Pancreas (tissue), 10 donors: ENCODE data around the gene CNTN3. TPM values are rescaled to one million over a fixed set of nuclear protein-coding genes. Genes with fewer than 3 reads are reported as not detected.

Experiments
- ATAC-seq, 4 donors: fragments of 200-7000 bp; cut with Tn5 transposase; one replicate each; pipeline versions ENCODE4 v1.8.0 to v1.9.1; 2020; ENCODE audit warnings: mild to moderate bottlenecking in 4 of 4, moderate library complexity in 4 of 4
- DNase-seq, 6 donors: peaks; one replicate each; pipeline ENCODE4 v3.0.0-alpha.2; 2020
- FAIRE-seq: peaks from 2 replicates; lab custom pipeline; 2012; peaks lifted over from hg19 to GRCh38; lab: Jason Lieb, UNC
- H3K27ac ChIP-seq, 4 donors: fragments of 200-600 bp; sonication (generic); 1 replicate in 3 of 4; 2 replicates in 1 of 4; pipeline versions ENCODE4 v1.5.0 to v1.8.0; 2020
- H3K27me3 ChIP-seq, 4 donors: fragments of 200-600 bp; one replicate each; pipeline ENCODE4 v1.8.0; 2021
- H3K36me3 ChIP-seq, 3 donors: fragments of 200-600 bp; sonication (generic) in 1 of 3; one replicate each; pipeline versions ENCODE4 v1.5.0 to v1.8.0; 2020 to 2021
- H3K4me1 ChIP-seq, 3 donors: fragments of 200-600 bp; one replicate each; pipeline ENCODE4 v1.8.0; 2021
- H3K4me3 ChIP-seq, 4 donors: fragments of 200-600 bp; sonication (generic) in 2 of 4; one replicate each; pipeline versions ENCODE4 v1.5.0 to v1.8.0; 2020 to 2021
- H3K9me3 ChIP-seq, 4 donors: fragments of 200-600 bp; one replicate each; pipeline ENCODE4 v1.8.0; 2021
- CTCF ChIP-seq, 4 donors: fragments of 200-600 bp; sonication (generic) in 3 of 4; IDR thresholded peaks; one replicate each; pipeline versions ENCODE4 v1.5.0 to v1.8.0; 2021; ENCODE audit warnings: antibody characterized with exemption in 4 of 4
- WGBS, 2 donors: extraction: QIAGEN DNeasy Blood & Tissue Kit; methylation state at CpG; one replicate each; pipeline ENCODE4 v1.1.7; 2013; 5-methylcytosine and 5-hydroxymethylcytosine counted together
- intact Hi-C, 3 donors: fragments of 100-400 bp; cut with DNase I; formaldehyde crosslinking; loops; one replicate each; pipeline versions ENCODE4 v1.11.1 to v1.14.2; 2022
- polyA plus RNA-seq, 2 donors: library from polyadenylated mRNA; stranded (reverse); fragments of 200-250 nt; gene quantifications; one replicate each; pipeline ENCODE4 v1.2.3, GENCODE V29; 2013
- total RNA-seq, 6 donors: library from RNA; stranded (reverse); fragmentation: NEBNext Ultra II Directional in 4 of 6; extraction: Animal tissue kit (Norgen Biotek cat#: 25700) in 4 of 6; gene quantifications; one replicate each; pipeline versions ENCODE4 v1.2.1 to v1.2.4, GENCODE V29; 2021 to 2023
- donor health status: healthy with polysubstance abuse.
- donor health status: DM: no; HTN: no; CAD: no; lungs with moderate emphysema.
- donor health status: DM: no; HTN: no; CAD: no.
- donor health status: control.
- donor health status: control.
- donor health status: Bipolar disorder and iron deficiency.
- donor health status: DM: yes; HTN: yes; CAD: no.
- donor health status: DM: no; HTN: no; CAD: no.
- donor health status: DM: no; HTN: no; CAD: no.
- donor health status: DM: yes; HTN: yes; CAD: no.

The CNTN3 gene
- total and polyA plus RNA-seq, 8 donors, result 1.3 to 3.5 (median 2.4) TPM

GRCh38 chr3:74639681-74640080 is 25.2 kb upstream of the CNTN3 start:
- no peak for ATAC-seq
- DNase-seq, result no peak
- TF ChIP-seq CTCF (IDR thresholded peaks at IDR 0.05), result no peak
- no peaks in the 10 kb centered on the region for H3K36me3 ChIP-seq
- H3K4me1 ChIP-seq, result peaks cover 0 to 13% (median 5%) of the 10 kb centered on the region in 3 donors
- peak; percentile 20 for FAIRE-seq
- no peak overlapping the region for H3K27ac ChIP-seq
- no peaks in the 10 kb centered on the region for H3K27me3 ChIP-seq
- no peaks in the 10 kb centered on the region for H3K9me3 ChIP-seq
- H3K4me3 ChIP-seq, result no peak overlapping the region
- intact Hi-C loops, result no loop called here
- WGBS, 2 donors, result 80 to 94% methylated on average over 3 of the region's 3 CpGs

GRCh38 chr3:74636981-74637380 is 22.5 kb upstream of the CNTN3 start:
- TF ChIP-seq CTCF (IDR thresholded peaks at IDR 0.05), result no peak
- Histone ChIP-seq H3K9me3 (no peaks in the 10 kb centered on the region), H3K36me3 (no peaks in the 10 kb centered on the region), H3K4me1 (no peaks in the 10 kb centered on the region), H3K4me3 (no peak overlapping the region), H3K27ac (no peak overlapping the region), H3K27me3 (no peaks in the 10 kb centered on the region)
- intact Hi-C loops, result no loop called here
- DNase-seq (no peak), ATAC-seq (no peak), FAIRE-seq (no peak)

DNA sequence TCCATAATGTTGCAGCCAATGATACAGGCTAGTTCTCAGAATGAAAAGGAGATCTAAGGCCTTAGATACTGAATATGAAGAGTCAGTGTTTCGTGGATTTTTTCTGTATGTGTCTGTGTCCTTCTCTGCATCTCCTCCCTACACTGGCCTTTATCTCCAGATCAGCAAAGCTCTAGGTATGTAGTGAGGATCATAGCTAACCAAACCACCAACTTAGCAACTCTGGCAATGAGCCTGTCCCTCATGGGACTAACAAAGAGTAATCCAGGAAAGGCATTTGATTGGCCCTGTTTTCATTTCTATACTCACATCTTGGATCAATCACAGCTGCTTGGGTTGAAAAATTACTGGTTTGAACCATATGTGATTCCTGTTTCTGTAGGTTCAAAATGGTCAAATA is 18.6 kb upstream of the CNTN3 start:
- FAIRE-seq (no peak), ATAC-seq (no peak), DNase-seq (no peak)
- H3K36me3 ChIP-seq, result no peaks in the 10 kb centered on the region
- H3K27me3 ChIP-seq, result no peaks in the 10 kb centered on the region
- H3K27ac ChIP-seq, result no peak overlapping the region
- H3K9me3 ChIP-seq, result no peaks in the 10 kb centered on the region
- no peak for TF ChIP-seq CTCF (IDR thresholded peaks at IDR 0.05)
- intact Hi-C loops, result no loop called here
- H3K4me3 ChIP-seq, result no peak overlapping the region
- 87 to 97% methylated on average over 1 of the region's 1 CpG for WGBS, 2 donors
- H3K4me1 ChIP-seq, result no peaks in the 10 kb centered on the region

- 62% methylated on average over 3 of the region's 3 CpGs for WGBS, 2 donors
- FAIRE-seq (no peak), DNase-seq (no peak), ATAC-seq (no peak)
- intact Hi-C loops, result no loop called here
- Histone ChIP-seq H3K4me3 (no peak overlapping the region), H3K27ac (no peak overlapping the region), H3K4me1 (no peaks in the 10 kb centered on the region), H3K27me3 (no peaks in the 10 kb centered on the region), H3K36me3 (no peaks in the 10 kb centered on the region), H3K9me3 (no peaks in the 10 kb centered on the region)
- TF ChIP-seq CTCF (IDR thresholded peaks at IDR 0.05), result no peak
Observed at GRCh38 chr3:74631351-74632140, 17.1 kb upstream of the CNTN3 start.

GRCh38 chr3:74630602-74631001 is 16.1 kb upstream of the CNTN3 start:
- FAIRE-seq (peak; percentile 43), DNase-seq (no peak), ATAC-seq (peak in 1 of 4 donors; percentile 46)
- Histone ChIP-seq H3K4me3 (no peak overlapping the region), H3K27me3 (no peaks in the 10 kb centered on the region), H3K27ac (no peak overlapping the region), H3K4me1 (no peaks in the 10 kb centered on the region), H3K36me3 (no peaks in the 10 kb centered on the region), H3K9me3 (no peaks in the 10 kb centered on the region)
- 24 to 41% methylated on average over 4 of the region's 4 CpGs for WGBS, 2 donors
- TF ChIP-seq CTCF (IDR thresholded peaks at IDR 0.05), result no peak
- intact Hi-C loops, result no loop called here
